ENCODE measurements around the gene GALR1.
A peak's percentile ranks its signal among the peaks of the same experiment; 100 is the strongest.
"Not testable (repeated sequence)": the region's sequence is repeated elsewhere in the genome, so short reads cannot be mapped to it uniquely, and the experiment has no call there.

The GALR1 gene

GRCh38 chr18:77250926-77251729 lies 1.5 kb downstream of the GALR1 start:
- DNase-seq = no peak

DNA sequence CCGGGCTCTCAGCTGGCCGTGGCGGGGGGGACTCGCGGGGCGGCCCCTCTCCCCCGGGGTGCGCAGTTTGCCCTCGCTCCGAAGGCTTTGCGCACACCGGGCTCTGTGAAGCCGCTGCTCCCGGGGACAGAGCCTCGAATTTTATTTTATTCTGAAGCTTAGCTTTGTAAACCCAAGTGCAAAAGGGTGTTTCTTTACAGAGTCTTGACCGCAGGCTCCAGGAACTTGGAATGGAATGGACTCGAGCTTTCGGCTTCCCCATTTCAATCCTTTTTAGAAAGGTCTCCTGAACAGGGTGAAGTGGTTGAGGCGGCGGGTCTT lies 2.0 kb downstream of the GALR1 start:
- DNase-seq = no peak

GRCh38 chr18:77254711-77255405 lies 5.2 kb downstream of the GALR1 start:
- DNase-seq = peak; percentile 26 to 63 (median 43)

DNA sequence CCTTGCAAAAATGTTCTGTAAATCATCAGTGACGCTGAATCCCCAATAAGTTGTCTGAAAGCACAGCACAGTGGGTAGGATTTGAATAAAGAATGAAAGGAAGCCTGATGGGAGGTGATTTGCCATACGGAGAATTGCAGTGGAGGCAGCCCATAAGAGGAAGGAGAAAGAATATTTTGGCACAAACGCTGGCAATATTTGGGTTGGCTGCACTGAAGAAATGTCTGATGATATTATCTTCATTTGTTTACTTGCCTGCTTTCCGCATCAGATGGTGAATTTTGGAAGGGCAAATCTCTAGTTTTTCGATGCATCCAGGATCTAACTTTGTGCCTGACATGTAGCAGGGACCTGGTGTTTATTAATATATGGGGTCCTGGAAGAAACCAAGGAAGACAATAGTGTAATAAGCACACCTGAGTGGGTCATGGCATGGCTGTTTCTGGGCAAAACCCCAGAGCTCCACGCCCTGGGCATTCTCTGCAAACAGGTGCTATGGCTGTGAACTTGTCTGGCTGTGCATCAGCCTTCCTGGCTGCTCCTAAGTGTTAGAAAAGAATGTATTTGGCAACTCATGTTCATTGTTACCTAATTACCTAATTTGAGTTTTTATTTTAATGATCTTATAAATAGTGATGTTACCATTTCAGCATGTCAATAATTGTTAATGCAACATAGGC lies 5.9 kb downstream of the GALR1 start:
- no peak for DNase-seq

GRCh38 chr18:77262643-77263465 lies 13.2 kb downstream of the GALR1 start:
- peak in 1 of 3 experiments; percentile 21 for DNase-seq

DNA sequence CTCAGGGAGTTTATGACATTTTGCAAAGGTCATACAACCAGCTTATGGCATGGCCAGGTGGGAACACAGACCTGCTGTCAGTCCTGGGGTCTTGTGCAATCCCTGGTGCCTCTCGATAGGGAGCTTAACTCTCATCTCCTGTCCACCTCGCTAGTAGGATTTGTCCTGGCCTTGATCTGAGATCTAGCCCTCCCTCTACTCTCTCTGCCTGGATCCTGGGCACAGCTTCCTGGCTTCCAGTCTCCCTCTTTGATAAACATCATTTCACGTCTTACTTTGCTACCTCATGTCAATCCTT lies 13.8 kb downstream of the GALR1 start:
- no peak for DNase-seq

GRCh38 chr18:77267969-77268368 lies 18.3 kb downstream of the GALR1 start:
- DNase-seq = no peak

DNA sequence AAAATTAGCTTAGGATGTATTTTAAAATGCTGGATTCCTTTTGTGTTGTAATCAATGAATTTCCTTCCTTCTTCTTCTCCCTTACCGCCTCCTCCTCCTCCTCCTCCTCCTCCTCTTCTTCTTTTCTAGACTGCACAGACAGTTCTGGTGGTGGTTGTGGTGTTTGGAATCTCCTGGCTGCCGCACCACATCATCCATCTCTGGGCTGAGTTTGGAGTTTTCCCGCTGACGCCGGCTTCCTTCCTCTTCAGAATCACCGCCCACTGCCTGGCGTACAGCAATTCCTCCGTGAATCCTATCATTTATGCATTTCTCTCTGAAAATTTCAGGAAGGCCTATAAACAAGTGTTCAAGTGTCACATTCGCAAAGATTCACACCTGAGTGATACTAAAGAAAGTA lies 18.8 kb downstream of the GALR1 start:
- DNase-seq = no peak

- DNase-seq = no peak
Measured at GRCh38 chr18:77271576-77272481, 22.2 kb downstream of the GALR1 start.

DNA sequence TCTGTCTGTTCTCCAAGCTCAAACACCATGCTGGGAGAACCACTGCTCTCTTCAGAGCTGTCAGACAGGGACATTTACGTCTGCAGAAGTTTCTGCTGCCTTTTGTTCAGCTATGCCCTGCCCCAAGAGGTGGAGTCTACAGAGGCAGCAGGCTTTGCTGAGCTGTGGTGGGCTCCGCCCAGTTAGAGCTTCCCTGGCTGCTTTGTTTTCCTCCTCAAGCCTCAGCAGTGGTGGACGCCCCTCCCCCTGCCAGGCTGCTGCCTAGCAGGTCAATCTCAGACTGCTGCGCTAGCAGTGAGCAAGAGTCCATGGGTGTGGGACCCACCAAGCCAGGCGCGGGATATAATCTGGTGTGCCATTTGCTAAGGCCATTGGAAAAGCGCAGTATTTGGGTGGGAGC lies 41.2 kb downstream of the GALR1 start:
- DNase-seq = not testable (repeated sequence)

- DNase-seq = no peak
Measured at GRCh38 chr18:77298172-77298571, 48.5 kb downstream of the GALR1 start.

DNA sequence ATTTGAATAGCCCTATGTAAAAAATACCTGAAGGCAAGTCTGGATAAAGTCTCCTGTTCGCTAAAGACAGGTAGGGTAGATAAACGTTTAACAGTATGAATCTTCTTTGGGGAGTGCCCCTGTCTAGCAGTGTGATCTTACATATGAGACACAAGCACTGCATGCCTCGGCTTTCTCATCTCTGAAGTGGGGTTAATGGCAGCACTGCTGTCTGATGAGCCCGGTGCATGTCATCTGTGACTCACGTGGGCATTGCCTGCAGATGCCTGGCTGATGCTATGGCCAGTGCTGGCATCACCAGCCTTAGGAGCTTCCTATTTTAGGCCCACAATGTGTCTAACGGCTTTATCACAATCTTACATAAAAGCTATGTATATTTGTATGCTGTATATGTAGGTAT lies 50.1 kb downstream of the GALR1 start:
- no peak for DNase-seq

- DNase-seq = peak in 1 of 3 experiments; percentile 25
Measured at GRCh38 chr18:77300579-77300978, 50.9 kb downstream of the GALR1 start.

- DNase-seq = no peak
Measured at GRCh38 chr18:77304268-77304667, 54.6 kb downstream of the GALR1 start.

DNA sequence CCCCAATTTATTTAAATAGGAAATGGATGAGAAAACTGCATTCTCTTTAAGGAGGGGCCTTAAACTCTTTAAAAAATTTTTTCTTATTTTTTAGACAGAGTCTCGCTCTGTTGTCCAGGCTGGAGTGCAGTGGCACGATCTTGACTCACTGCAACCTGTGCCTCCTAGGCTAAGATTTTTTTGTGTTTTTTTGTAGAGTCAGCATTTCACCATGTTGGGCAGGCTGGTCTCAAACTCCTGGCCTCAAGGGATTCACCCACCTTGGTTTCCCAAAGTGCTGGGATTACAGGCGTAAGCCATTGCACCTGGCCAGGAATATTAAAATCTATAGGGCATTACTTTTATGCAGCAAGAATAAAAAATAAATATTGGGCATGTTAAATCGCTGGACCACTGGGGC lies 56.0 kb downstream of the GALR1 start:
- DNase-seq = no peak

DNA sequence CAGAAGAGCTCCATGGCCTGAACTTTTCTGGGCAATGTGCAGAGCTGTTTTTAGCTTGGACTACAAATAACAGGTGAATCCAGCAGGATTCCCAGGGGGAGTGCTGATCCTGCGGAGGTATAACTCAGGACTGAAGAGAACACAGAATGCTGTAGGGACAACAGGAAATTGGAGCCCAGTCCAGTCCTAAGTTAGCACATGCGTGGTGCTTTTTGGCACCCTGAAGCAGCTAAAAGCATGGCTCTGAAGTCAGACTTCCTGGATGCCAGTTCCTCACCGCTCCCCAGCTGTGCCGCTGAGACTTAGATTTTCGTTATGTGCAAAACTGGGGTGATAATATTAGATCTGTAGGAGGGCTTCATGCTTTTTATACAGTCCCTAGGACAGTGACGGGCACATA lies 58.6 kb downstream of the GALR1 start:
- DNase-seq = no peak

DNA sequence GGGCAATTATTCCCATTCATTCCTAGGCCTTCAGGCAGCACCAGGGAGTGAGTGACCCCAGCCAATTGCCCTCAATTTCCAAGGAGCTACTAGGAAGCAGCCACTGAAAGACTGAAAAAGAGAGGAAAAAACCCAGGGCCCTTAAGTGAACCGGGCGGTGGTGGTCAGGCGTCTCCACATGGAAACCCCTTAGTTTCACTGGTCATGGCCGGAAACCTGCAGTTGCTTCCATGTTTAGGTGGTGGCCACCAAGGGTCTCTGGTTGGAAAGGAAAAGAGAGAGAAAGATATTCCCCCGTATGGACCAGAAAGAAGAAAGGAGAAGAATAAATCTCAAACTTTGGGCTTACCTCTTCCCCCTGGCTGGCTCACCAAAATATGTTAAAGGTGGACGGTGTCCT lies 64.9 kb downstream of the GALR1 start:
- DNase-seq = no peak

DNA sequence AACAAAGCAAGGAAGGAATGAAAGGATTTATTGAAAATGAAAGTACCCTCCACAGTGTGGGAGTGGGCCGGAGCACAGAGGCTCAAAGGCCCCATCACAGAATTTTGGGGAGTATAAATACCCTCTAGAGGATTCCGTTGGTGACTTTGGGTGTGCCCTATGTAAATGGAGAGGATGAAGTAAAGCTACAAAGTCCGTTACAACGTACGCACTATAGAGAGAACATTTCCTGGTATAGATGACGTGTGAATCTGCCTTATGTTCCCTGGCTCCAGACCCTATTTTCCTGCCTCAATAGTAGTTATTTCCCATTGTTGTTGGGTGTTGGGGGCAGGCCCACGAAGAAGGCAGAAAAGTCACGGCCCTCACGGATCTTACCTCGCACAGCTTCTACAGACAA lies 65.3 kb downstream of the GALR1 start:
- DNase-seq = no peak

GRCh38 chr18:77316008-77316407 lies 66.4 kb downstream of the GALR1 start:
- no peak for DNase-seq

- DNase-seq = no peak
Measured at GRCh38 chr18:77316641-77317040, 67.0 kb downstream of the GALR1 start.

DNA sequence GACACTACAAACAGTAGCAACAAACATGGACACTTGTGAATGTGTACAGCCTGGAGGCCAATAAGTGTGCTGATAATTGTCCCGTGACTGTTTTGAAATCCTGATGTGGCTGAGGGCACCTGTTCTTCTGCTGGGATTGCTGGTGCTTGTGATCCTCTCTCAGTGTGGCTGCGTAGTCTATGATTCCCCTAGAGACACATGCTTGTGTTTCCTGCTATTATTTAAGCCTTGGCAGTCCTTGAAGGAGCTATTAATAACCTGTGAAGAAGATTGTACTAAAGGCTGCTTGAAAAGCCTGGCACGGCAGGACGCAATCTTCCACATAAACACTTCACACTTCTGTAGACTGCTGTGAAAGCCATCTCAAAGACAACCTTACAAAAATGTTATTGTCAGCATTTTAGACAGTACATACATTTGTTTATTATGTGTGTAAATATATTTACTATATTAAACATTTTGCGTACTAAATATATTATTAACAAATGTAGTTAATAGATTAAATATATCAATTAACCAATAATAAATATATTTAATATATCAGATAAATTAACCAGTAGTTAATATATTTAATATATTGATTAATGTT lies 71.4 kb downstream of the GALR1 start:
- peak; percentile 23 to 80 (median 79) for DNase-seq
